Fibroblast of skin of right biceps (primary cell): ENCODE results near the gene CT47A1.
"Not testable (repeated sequence)": the region's sequence is repeated elsewhere in the genome, so short reads cannot be mapped to it uniquely, and the experiment has no call there.

ENCODE experiments used
- DNase-seq: peaks from one replicate; pipeline ENCODE4 v3.0.0-alpha.2; 2013

CT47A1 gene

GRCh38 chrX:120985660-120986059, at the start of gene CT47A1:
Gene CT47A1, minus strand, starts transcription at chrX:120985760. Its CDS starts 231 bp downstream, at chrX:120985529.
- not testable (repeated sequence) for DNase-seq

- DNase-seq, result no peak
Measured at GRCh38 chrX:121032531-121032930, 47.0 kb upstream of the CT47A1 start.

- DNase-seq, result no peak
Measured at GRCh38 chrX:121030083-121030482, 44.5 kb upstream of the CT47A1 start.

- DNase-seq, result no peak
Measured at GRCh38 chrX:121028419-121028818, 42.9 kb upstream of the CT47A1 start.

GRCh38 chrX:121014826-121015225, 29.3 kb upstream of the CT47A1 start:
- no peak for DNase-seq

- DNase-seq, result no peak
Measured at GRCh38 chrX:121013897-121014455, 28.4 kb upstream of the CT47A1 start.

GRCh38 chrX:121011254-121011653, 25.7 kb upstream of the CT47A1 start:
- DNase-seq, result no peak

GRCh38 chrX:121010218-121010617, 24.7 kb upstream of the CT47A1 start:
- no peak for DNase-seq

- no peak for DNase-seq
Measured at GRCh38 chrX:121009764-121010163, 24.2 kb upstream of the CT47A1 start.

- DNase-seq, result no peak
Measured at GRCh38 chrX:121008920-121009319, 23.4 kb upstream of the CT47A1 start.

- DNase-seq, result peak; percentile 11
Measured at GRCh38 chrX:121000589-121000988, 15.0 kb upstream of the CT47A1 start.

- DNase-seq, result no peak
Measured at GRCh38 chrX:120999413-120999812, 13.9 kb upstream of the CT47A1 start.

GRCh38 chrX:120956500-120956899, 29.1 kb downstream of the CT47A1 start, which contains the start of gene CT47A7:
Gene CT47A7, minus strand, starts transcription at chrX:120956600. Its CDS starts 255 bp downstream, at chrX:120956345.
- DNase-seq, result not testable (repeated sequence)
